OCI-LY7 (cell line): ENCODE measurements around the gene PTCD3. TPM values are rescaled to one million over a fixed set of nuclear protein-coding genes. Genes with fewer than 3 reads are reported as not detected.

Experiments
- BruUV-seq: library from RNA; stranded (reverse); fragments of 400-500 nt; replicated peaks from 2 replicates; lab custom pipeline; 2021; lab: Mats Ljungman, UMichigan
- CTCF ChIA-PET: fragments of 300-600 bp; sonication (Branson Sonifier 250); formaldehyde crosslinking; loops from one replicate; lab custom pipeline; 2022; ENCODE audit warnings: antibody characterized with exemption; ENCODE audit not compliant: unreplicated experiment; lab: Charles Lee
- POLR2A ChIA-PET: fragments of 300-600 bp; sonication (Branson Sonifier 250); formaldehyde crosslinking; loops from one replicate; lab custom pipeline; 2022; ENCODE audit warnings: antibody characterized with exemption; lab: Charles Lee
- DNase-seq: peaks from one replicate; pipeline ENCODE4 v3.0.0-alpha.2; 2015; ENCODE audit warnings: low spot score
- H2AFZ ChIP-seq: fragments of 200-600 bp; sonication (generic), shearing (Covaris generic); 2 replicates; pipeline ENCODE4 v1.6.1; 2014; ENCODE audit warnings: mild to moderate bottlenecking, antibody characterized with exemption, low read length, moderate library complexity
- H3K27ac ChIP-seq: fragments of 200-600 bp; sonication (generic); 2 replicates; pipeline ENCODE4 v1.5.1; 2014; ENCODE audit warnings: mixed run types, low read depth, mild to moderate bottlenecking, moderate library complexity, low read length, inconsistent platforms; ENCODE audit not compliant: poor library complexity, severe bottlenecking
- H3K36me3 ChIP-seq: fragments of 200-600 bp; sonication (generic); 2 replicates; pipeline ENCODE4 v1.6.1; 2014; ENCODE audit warnings: mild to moderate bottlenecking, antibody characterized with exemption, low read length, moderate library complexity, mixed read lengths; ENCODE audit not compliant: insufficient read depth
- H3K4me1 ChIP-seq: fragments of 200-600 bp; sonication (generic); 2 replicates; pipeline ENCODE4 v1.5.1; 2014; ENCODE audit warnings: mild to moderate bottlenecking, low read length; ENCODE audit not compliant: insufficient read depth, poor library complexity, severe bottlenecking
- H3K4me2 ChIP-seq: fragments of 200-600 bp; sonication (generic); 2 replicates; pipeline ENCODE4 v1.6.1; 2014; ENCODE audit warnings: mild to moderate bottlenecking, low read length
- H3K4me3 ChIP-seq: fragments of 200-600 bp; sonication (generic); 2 replicates; pipeline ENCODE4 v1.5.1; 2014; ENCODE audit warnings: mild to moderate bottlenecking, low read depth, low read length; ENCODE audit not compliant: poor library complexity, severe bottlenecking
- H3K79me2 ChIP-seq: fragments of 200-600 bp; sonication (generic); 2 replicates; pipeline ENCODE4 v1.6.1; 2016; ENCODE audit warnings: low read depth, mild to moderate bottlenecking, low read length, moderate library complexity, mixed read lengths; ENCODE audit not compliant: insufficient read depth
- H3K9me2 ChIP-seq: fragments of 200-600 bp; sonication (generic); 2 replicates; pipeline ENCODE4 v1.6.1; 2016; ENCODE audit warnings: mild to moderate bottlenecking, low read length, mixed read lengths; ENCODE audit not compliant: insufficient read depth
- H3K9me3 ChIP-seq: fragments of 200-600 bp; sonication (generic); 2 replicates; pipeline ENCODE4 v1.6.1; 2014; ENCODE audit warnings: mild to moderate bottlenecking, mixed run types, low read length, mixed read lengths
- H4K20me1 ChIP-seq: fragments of 200-600 bp; sonication (generic); 2 replicates; pipeline ENCODE4 v1.6.1; 2014; ENCODE audit warnings: mild to moderate bottlenecking, antibody characterized with exemption, low read length, moderate library complexity, mixed read lengths; ENCODE audit not compliant: insufficient read depth
- EZH2phosphoT487 ChIP-seq: fragments of 200-600 bp; sonication (generic); IDR thresholded peaks from 2 replicates; pipeline ENCODE4 v1.6.1; 2018; ENCODE audit warnings: low read depth, borderline replicate concordance, mild to moderate bottlenecking, mixed run types, antibody characterized with exemption, low read length, moderate library complexity, mixed read lengths
- intact Hi-C: fragments of 100-400 bp; cut with micrococcal nuclease; formaldehyde crosslinking; loops from one replicate; pipeline ENCODE4 v1.10.0; 2022; ENCODE audit not compliant: unreplicated experiment
- total RNA-seq, 2 experiments: library from RNA; depleted of rRNA in 1 of 2; stranded (reverse); fragments of >200 nt in 1 of 2; shearing (Covaris generic) in 1 of 2; gene quantifications; 2 replicates each; pipeline ENCODE4 v1.2.3, GENCODE V29; 2014 to 2022
- TF ChIP-seq, protein P1 (sequence below): fragments of 200-600 bp; sonication (generic); conservative IDR thresholded peaks from 2 replicates; pipeline ENCODE4 v1.5.1; 2014; ENCODE audit warnings: mild to moderate bottlenecking, antibody characterized with exemption, low read length, moderate library complexity, mixed read lengths

The PTCD3 gene
- total RNA-seq, 2 experiments from 2014 or later: 152 to 215 TPM

DNA sequence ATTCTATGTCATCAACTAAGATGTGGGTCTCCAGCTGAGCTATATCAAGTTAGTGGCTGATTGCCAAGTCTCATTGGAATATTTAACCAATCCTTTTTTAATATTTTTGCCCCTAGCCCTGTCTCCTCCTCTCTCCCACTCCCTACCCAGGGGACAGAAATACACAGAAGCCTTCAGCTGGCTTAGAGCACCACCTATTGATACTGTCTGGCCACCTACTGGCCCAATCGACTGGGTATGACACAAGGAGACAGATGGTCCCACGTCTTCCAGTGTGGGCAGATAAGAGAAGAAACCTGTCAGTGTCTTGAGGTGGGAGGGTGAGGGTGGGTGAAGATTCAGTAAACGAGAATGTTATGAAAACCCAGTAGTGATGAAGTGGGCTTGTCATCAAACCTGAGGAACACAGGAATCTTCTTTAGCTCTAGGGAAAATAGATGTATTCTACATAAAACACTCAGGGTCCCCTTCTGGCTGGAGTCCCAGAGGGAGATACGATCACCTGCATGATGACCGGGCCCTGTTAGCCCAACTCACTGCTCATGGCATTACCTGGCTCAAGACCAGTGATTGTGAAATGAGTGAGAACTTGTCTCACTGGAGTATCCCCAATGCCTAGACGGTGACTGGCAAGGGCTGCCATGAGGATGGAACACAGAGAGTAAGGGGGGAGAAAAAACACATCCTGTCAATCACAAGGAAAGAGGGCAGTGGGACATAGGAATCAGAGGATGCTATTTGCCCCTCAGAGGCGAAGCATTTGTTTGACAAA, 27.1 kb upstream of the PTCD3 start:
- intact Hi-C loops: no loop called here
- CTCF ChIA-PET: no interaction called here
- peaks cover 8% of the 10 kb centered on the region for H3K4me1 ChIP-seq
- no peak overlapping the region for H3K4me3 ChIP-seq
- H3K79me2 ChIP-seq: no peaks in the 10 kb centered on the region
- no peaks in the 10 kb centered on the region for H3K9me2 ChIP-seq
- H4K20me1 ChIP-seq: no peaks in the 10 kb centered on the region
- POLR2A ChIA-PET: no interaction called here
- no peaks in the 10 kb centered on the region for H3K9me3 ChIP-seq
- TF ChIP-seq EZH2phosphoT487: no peak
- TF ChIP-seq, protein P1, sequence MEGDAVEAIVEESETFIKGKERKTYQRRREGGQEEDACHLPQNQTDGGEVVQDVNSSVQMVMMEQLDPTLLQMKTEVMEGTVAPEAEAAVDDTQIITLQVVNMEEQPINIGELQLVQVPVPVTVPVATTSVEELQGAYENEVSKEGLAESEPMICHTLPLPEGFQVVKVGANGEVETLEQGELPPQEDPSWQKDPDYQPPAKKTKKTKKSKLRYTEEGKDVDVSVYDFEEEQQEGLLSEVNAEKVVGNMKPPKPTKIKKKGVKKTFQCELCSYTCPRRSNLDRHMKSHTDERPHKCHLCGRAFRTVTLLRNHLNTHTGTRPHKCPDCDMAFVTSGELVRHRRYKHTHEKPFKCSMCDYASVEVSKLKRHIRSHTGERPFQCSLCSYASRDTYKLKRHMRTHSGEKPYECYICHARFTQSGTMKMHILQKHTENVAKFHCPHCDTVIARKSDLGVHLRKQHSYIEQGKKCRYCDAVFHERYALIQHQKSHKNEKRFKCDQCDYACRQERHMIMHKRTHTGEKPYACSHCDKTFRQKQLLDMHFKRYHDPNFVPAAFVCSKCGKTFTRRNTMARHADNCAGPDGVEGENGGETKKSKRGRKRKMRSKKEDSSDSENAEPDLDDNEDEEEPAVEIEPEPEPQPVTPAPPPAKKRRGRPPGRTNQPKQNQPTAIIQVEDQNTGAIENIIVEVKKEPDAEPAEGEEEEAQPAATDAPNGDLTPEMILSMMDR: peak; percentile 58; the same call in 1 of the 2 replicates
- H3K4me2 ChIP-seq: no peak overlapping the region
- peaks cover 95% of the 10 kb centered on the region for H3K36me3 ChIP-seq
- H3K27ac ChIP-seq: no peak overlapping the region
- H2AFZ ChIP-seq: no peak overlapping the region
- peak; percentile 48 for DNase-seq
- BruUV-seq: no TSS peak

DNA sequence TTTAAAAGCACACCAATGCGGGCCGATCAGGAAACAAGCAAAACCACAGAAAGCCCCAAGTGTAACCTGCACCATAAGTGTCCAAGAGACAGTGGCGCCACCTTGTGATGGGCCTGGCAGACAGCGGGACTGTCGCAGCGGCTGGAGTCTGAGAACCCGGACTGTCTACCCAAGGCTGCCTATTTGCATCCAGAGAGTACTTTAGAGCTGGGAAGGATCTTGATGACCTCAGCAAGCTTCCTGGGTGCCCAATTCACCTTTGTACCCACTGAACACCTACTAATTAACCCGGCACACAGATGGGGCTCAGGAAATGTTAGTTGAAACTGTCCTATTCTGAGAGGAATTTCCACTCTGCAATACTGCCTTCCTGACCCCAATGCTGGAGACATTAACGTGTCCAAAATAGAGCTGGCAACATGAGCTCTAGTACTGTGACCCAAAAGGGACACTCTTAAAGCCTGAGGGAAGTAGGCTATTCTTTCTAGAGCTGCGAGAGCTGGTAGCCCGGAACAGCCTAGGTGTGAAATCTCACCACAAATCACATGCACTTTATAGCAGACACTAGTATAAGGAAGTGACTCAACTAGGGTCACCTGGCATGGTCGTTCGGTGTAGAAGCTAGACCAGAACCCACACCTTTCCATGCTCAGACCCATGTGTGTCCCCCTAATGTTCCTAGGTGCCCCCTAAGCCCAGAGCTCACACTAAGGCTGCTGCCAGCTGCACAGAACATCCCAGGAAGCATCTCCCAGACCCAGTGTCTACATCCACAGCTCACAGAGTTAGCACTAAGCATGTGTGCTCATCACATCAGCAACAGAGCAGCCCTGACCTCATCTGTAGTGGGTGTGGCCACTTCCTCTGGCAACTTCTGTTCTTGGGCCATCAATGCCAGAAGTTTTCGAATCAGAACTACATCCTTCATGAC, 25.8 kb upstream of the PTCD3 start:
- no peak overlapping the region for H2AFZ ChIP-seq
- H3K4me2 ChIP-seq: no peak overlapping the region
- H3K4me1 ChIP-seq: peaks cover 8% of the 10 kb centered on the region
- DNase-seq: peak; percentile 78
- peaks cover 94% of the 10 kb centered on the region for H3K36me3 ChIP-seq
- BruUV-seq: no TSS peak
- ChIA-PET POLR2A (interaction anchor here (0.5 kb wide), 1 partner anchor 28 kb away, joined by 5 read pairs; no protein-coding TSS in a partner anchor), CTCF (interaction anchor here (0.8 to 1.3 kb wide), 3 partner anchors 191 to 253 kb away, joined by 4 to 5 read pairs (median 5); partner anchors contain the start of gene ST3GAL5)
- H3K79me2 ChIP-seq: no peaks in the 10 kb centered on the region
- H3K4me3 ChIP-seq: no peak overlapping the region
- no peaks in the 10 kb centered on the region for H4K20me1 ChIP-seq
- H3K9me2 ChIP-seq: no peaks in the 10 kb centered on the region
- H3K9me3 ChIP-seq: no peaks in the 10 kb centered on the region
- no peak overlapping the region for H3K27ac ChIP-seq
- intact Hi-C loops: loop anchor here (1.0 to 5.0 kb wide), 4 partner anchors 43 to 353 kb away; partner anchors contain the start of gene ST3GAL5
- no peak for TF ChIP-seq EZH2phosphoT487
- TF ChIP-seq, protein P1: peak; percentile 89
